DOHH2 (cell line): ENCODE measurements around the gene OR8D2.

Source experiments
- H3F3A ChIP-seq: fragments of 200-600 bp; sonication (generic), shearing (Covaris generic); 2 replicates; pipeline ENCODE4 v1.6.0; 2016; ENCODE audit warnings: antibody characterized with exemption, mild to moderate bottlenecking; ENCODE audit not compliant: control insufficient read depth, insufficient read depth
- H3K27ac ChIP-seq: fragments of 200-600 bp; sonication (generic); 2 replicates; pipeline ENCODE4 v1.5.1; 2014; ENCODE audit warnings: low read depth, mild to moderate bottlenecking, low read length, moderate library complexity
- H3K27me3 ChIP-seq: fragments of 200-600 bp; sonication (generic); 2 replicates; pipeline ENCODE4 v1.6.1; 2014; ENCODE audit warnings: mild to moderate bottlenecking, low read length, mixed read lengths; ENCODE audit not compliant: control insufficient read depth
- H3K36me3 ChIP-seq: fragments of 200-600 bp; sonication (generic); 2 replicates; pipeline ENCODE4 v1.6.1; 2014; ENCODE audit warnings: mild to moderate bottlenecking, low read length, moderate library complexity, mixed read lengths; ENCODE audit not compliant: control insufficient read depth
- H3K4me1 ChIP-seq: fragments of 200-600 bp; sonication (generic); 2 replicates; pipeline ENCODE4 v1.6.1; 2014; ENCODE audit warnings: mild to moderate bottlenecking, low read length, mixed read lengths; ENCODE audit not compliant: control insufficient read depth
- H3K4me2 ChIP-seq: fragments of 200-600 bp; sonication (generic); 2 replicates; pipeline ENCODE4 v1.6.0; 2014; ENCODE audit warnings: mild to moderate bottlenecking, low read length, moderate library complexity
- H3K4me3 ChIP-seq: fragments of 200-600 bp; sonication (generic); 2 replicates; pipeline ENCODE4 v1.5.1; 2014; ENCODE audit warnings: mild to moderate bottlenecking, low read length, mixed read lengths
- H3K79me2 ChIP-seq: fragments of 200-600 bp; sonication (generic); 2 replicates; pipeline ENCODE4 v1.6.1; 2014; ENCODE audit warnings: mild to moderate bottlenecking, low read length, mixed read lengths; ENCODE audit not compliant: control insufficient read depth
- H3K9me2 ChIP-seq: fragments of 200-600 bp; sonication (generic); replicated peaks from 2 replicates; pipeline ENCODE4 v1.6.1; 2014; ENCODE audit warnings: mild to moderate bottlenecking, low read length, mixed read lengths; ENCODE audit not compliant: control insufficient read depth
- H3K9me3 ChIP-seq: fragments of 200-600 bp; sonication (generic); 2 replicates; pipeline ENCODE4 v1.6.1; 2014; ENCODE audit warnings: antibody characterized with exemption, low read length, mixed read lengths; ENCODE audit not compliant: control insufficient read depth, insufficient read depth
- H4K20me1 ChIP-seq: fragments of 200-600 bp; sonication (generic); 2 replicates; pipeline ENCODE4 v1.6.0; 2014; ENCODE audit warnings: low read depth, mild to moderate bottlenecking, antibody characterized with exemption, low read length, moderate library complexity; ENCODE audit not compliant: control insufficient read depth, insufficient read depth
- CTCF ChIP-seq: fragments of 200-600 bp; sonication (generic); IDR thresholded peaks from one replicate; pipeline ENCODE4 v1.5.1; 2014; ENCODE audit warnings: antibody characterized with exemption, mild to moderate bottlenecking, low read depth, low read length; ENCODE audit not compliant: poor library complexity, severe bottlenecking
- EZH2phosphoT487 ChIP-seq: fragments of 200-600 bp; sonication (generic); IDR thresholded peaks from 2 replicates; pipeline ENCODE4 v1.6.1; 2017; ENCODE audit warnings: borderline replicate concordance, mild to moderate bottlenecking, antibody characterized with exemption, low read length, moderate library complexity, mixed read lengths

Gene OR8D2

GRCh38 chr11:124320097-124320496, at the start of gene OR8D2:
TSS of gene OR8D2 (minus strand) at chr11:124320197. CDS start at chr11:124320197, 0 bp downstream.
- no peak within 1 kb of the TSS for H3K4me2 ChIP-seq
- H3K27ac ChIP-seq: no peak within 1 kb of the TSS
- no peaks in the 10 kb centered on the region for H3K9me2 ChIP-seq
- no peaks in the 10 kb centered on the region for H4K20me1 ChIP-seq
- no peaks in the 10 kb centered on the region for H3K4me1 ChIP-seq
- no peaks in the 10 kb centered on the region for H3K79me2 ChIP-seq
- H3F3A ChIP-seq: no peaks in the 10 kb centered on the region
- peaks cover 2% of the 10 kb centered on the region; the same call in 1 of the 2 replicates for H3K27me3 ChIP-seq
- no peak within 1 kb of the TSS for H3K4me3 ChIP-seq
- TF ChIP-seq EZH2phosphoT487: no peak
- no peak for TF ChIP-seq CTCF
- no peaks in the 10 kb centered on the region for H3K9me3 ChIP-seq
- H3K36me3 ChIP-seq: no peaks in the 10 kb centered on the region

- Histone ChIP-seq H3F3A (no peaks in the 10 kb centered on the region), H4K20me1 (no peaks in the 10 kb centered on the region), H3K27me3 (no peaks in the 10 kb centered on the region), H3K27ac (no peak overlapping the region), H3K9me2 (no peaks in the 10 kb centered on the region), H3K79me2 (no peaks in the 10 kb centered on the region), H3K4me1 (no peaks in the 10 kb centered on the region), H3K36me3 (no peaks in the 10 kb centered on the region), H3K4me3 (no peak overlapping the region), H3K4me2 (no peak overlapping the region), H3K9me3 (no peaks in the 10 kb centered on the region)
- TF ChIP-seq EZH2phosphoT487: no peak
- no peak for TF ChIP-seq CTCF
Observed at GRCh38 chr11:124359566-124359965, 39.6 kb upstream of the OR8D2 start.

GRCh38 chr11:124346311-124346955, 26.4 kb upstream of the OR8D2 start:
- Histone ChIP-seq H3K4me3 (no peak overlapping the region), H3K36me3 (no peaks in the 10 kb centered on the region), H3F3A (no peaks in the 10 kb centered on the region), H3K9me3 (no peaks in the 10 kb centered on the region), H3K27ac (no peak overlapping the region), H3K4me1 (no peaks in the 10 kb centered on the region), H4K20me1 (no peaks in the 10 kb centered on the region), H3K9me2 (no peaks in the 10 kb centered on the region), H3K79me2 (no peaks in the 10 kb centered on the region), H3K4me2 (no peak overlapping the region), H3K27me3 (no peaks in the 10 kb centered on the region)
- TF ChIP-seq CTCF: no peak
